Measurements from ENCODE around the gene KCNQ4. TPM values are rescaled to one million over a fixed set of nuclear protein-coding genes. Genes with fewer than 3 reads are reported as not detected.

The KCNQ4 gene
- total and polyA plus RNA-seq, 2 donors (not counting 3 experiments of a cell fraction or from before 2014, with no cell fraction given), result 0.06 to 0.07 TPM

- intact Hi-C loops (cut with micrococcal nuclease), result no loop called here
- no peaks in the 10 kb centered on the region for H3K9me3 ChIP-seq (replicated peaks; ENCODE audit: control insufficient read depth, insufficient read depth, low read length)
- no peak overlapping the region for H3K4me2 ChIP-seq (ENCODE audit: insufficient read depth, low read length)
- H3K9ac ChIP-seq (replicated peaks; ENCODE audit: extremely low read depth, insufficient read depth, low read length), result no peak overlapping the region
- peaks cover 8% of the 10 kb centered on the region for H3K4me1 ChIP-seq (ENCODE audit: control insufficient read depth, extremely low read depth, insufficient read depth, low read length)
- DNase-seq (ENCODE audit: low read depth, low spot score) (no peak), FAIRE-seq (no peak)
- no TSS peak for BruUV-seq (replicated peaks)
- H3K4me3 ChIP-seq (replicated peaks in 1 of 3; ENCODE audit: insufficient read depth in 1 of 3, low read depth in 1 of 3, low read length in 3 of 3), result no peak overlapping the region
- dilution Hi-C loops (cut with MboI; ENCODE audit: extremely low pct_ligation_motif_present, low sequenced_read_pairs), result no loop called here
- no peaks in the 10 kb centered on the region for H4K20me1 ChIP-seq (replicated peaks; ENCODE audit: control insufficient read depth, extremely low read depth, insufficient read depth, low read length)
- no peaks in the 10 kb centered on the region for H3K79me2 ChIP-seq (ENCODE audit: control insufficient read depth, insufficient read depth, low read length)
- POLR2A ChIA-PET, result no interaction called here
- no peak overlapping the region for H3K27ac ChIP-seq (ENCODE audit: insufficient read depth, low read depth, low read length)
- CTCF ChIA-PET, result interaction anchor here (1.4 to 4.0 kb wide), 2 partner anchors 9 to 32 kb away, joined by 4 to 15 read pairs; no protein-coding TSS in a partner anchor
- peaks cover 0 to 4% of the 10 kb centered on the region in 2 experiments for H3K27me3 ChIP-seq (ENCODE audit: control insufficient read depth in 2 of 2, insufficient read depth in 2 of 2, low read length in 2 of 2)
- no peak overlapping the region for H2AFZ ChIP-seq (ENCODE audit: low read depth, low read length)
- H3K36me3 ChIP-seq (ENCODE audit: control insufficient read depth in 2 of 2, extremely low read depth in 1 of 2, insufficient read depth in 2 of 2, low read length in 2 of 2), result no peaks in the 10 kb centered on the region
- TF ChIP-seq FOS (IDR thresholded peaks at IDR 0.05; ENCODE audit: borderline replicate concordance, insufficient read depth, low read length), result no peak
- TF ChIP-seq MYC (IDR thresholded peaks at IDR 0.05; ENCODE audit: low read depth, low read length), result no peak
- no peak for TF ChIP-seq POLR2A (IDR thresholded peaks at IDR 0.05; ENCODE audit: low read depth, low read length)
- no peak for TF ChIP-seq POLR2AphosphoS5 (IDR thresholded peaks at IDR 0.05; ENCODE audit: insufficient read depth, low read depth, low read length)
- TF ChIP-seq JUN (IDR thresholded peaks at IDR 0.05; ENCODE audit: borderline replicate concordance, insufficient read depth, insufficient read length, low read depth), result no peak
- no peak for TF ChIP-seq MAX (IDR thresholded peaks at IDR 0.05; ENCODE audit: insufficient read depth, insufficient read length)
- no peak for TF ChIP-seq CTCF (IDR thresholded peaks at IDR 0.05; ENCODE audit: extremely low read depth in 1 of 2, insufficient read depth in 1 of 2, low read depth in 1 of 2, low read length in 2 of 2)
- no peak for TF ChIP-seq EZH2 (IDR thresholded peaks at IDR 0.05; ENCODE audit: borderline replicate concordance, low read depth, low read length, severe bottlenecking)
- TF ChIP-seq GATA2 (IDR thresholded peaks at IDR 0.05; ENCODE audit: insufficient read depth, insufficient read length, low read depth, low read length), result no peak
- H3K9me1 ChIP-seq (replicated peaks; ENCODE audit: control insufficient read depth, extremely low read depth, insufficient read depth, low read length), result no peaks in the 10 kb centered on the region
Measured at GRCh38 chr1:40806240-40806639, 22.7 kb downstream of the KCNQ4 start.
